K562 treated with DMSO at 1 percent for 24 hours (cell line): Measurements from ENCODE around the gene LMNTD2. TPM values are rescaled to one million over a fixed set of nuclear protein-coding genes. Genes with fewer than 3 reads are reported as not detected.

Source experiments
- total RNA-seq: library from RNA; unstranded; fragments of 300-600 nt; gene quantifications from 2 replicates; pipeline ENCODE4 v1.2.3, GENCODE V29; 2022; ENCODE audit warnings: low read depth; ENCODE audit not compliant: insufficient read depth

The LMNTD2 gene
- total RNA-seq = 4.7 and 6.5 TPM in 2 replicates

GRCh38 chr11:560305-561147 lies at the start of gene LMNTD2, which contains the start of gene RASSF7:
TSS of gene LMNTD2 (minus strand) at chr11:560738. CDS start at chr11:560716, 22 bp downstream.
TSS of gene RASSF7 (plus strand) at chr11:560970. CDS start at chr11:561769, 799 bp downstream.

GRCh38 chr11:575996-576768 lies 15.6 kb upstream of the LMNTD2 start, which contains the start of gene PHRF1:
TSS of gene PHRF1 (plus strand) at chr11:576470. CDS start at chr11:581513, 5,043 bp downstream.

GRCh38 chr11:536841-537621 lies 23.5 kb downstream of the LMNTD2 start, which contains the start of gene LRRC56:
TSS of gene LRRC56 (plus strand) at chr11:537527. CDS start at chr11:540685, 3,158 bp downstream.

GRCh38 chr11:535519-536454 lies 24.8 kb downstream of the LMNTD2 start, which contains the start of gene HRAS:
TSS of gene HRAS (minus strand) at chr11:535576.

GRCh38 chr11:506995-507726 lies 53.4 kb downstream of the LMNTD2 start, which contains the start of gene RNH1:
TSS of gene RNH1 (minus strand) at chr11:507242. CDS start at chr11:502162, 5,080 bp downstream.

Other genes starting within 250 kb of the LMNTD2 start
- 817 and 870 TPM in 2 replicates for gene IFITM1, start 246.7 kb downstream of the LMNTD2 start, total RNA-seq
- 221 and 261 TPM in 2 replicates for gene IFITM3, start 239.9 kb downstream of the LMNTD2 start, total RNA-seq
- 9.3 and 14.9 TPM in 2 replicates for gene B4GALNT4, start 191.2 kb downstream of the LMNTD2 start, total RNA-seq
- gene PKP3, start 166.5 kb downstream of the LMNTD2 start, total RNA-seq = 76.7 and 82.1 TPM in 2 replicates
- 178 and 181 TPM in 2 replicates for gene SIGIRR, start 145.7 kb downstream of the LMNTD2 start, total RNA-seq
- gene ANO9, start 118.7 kb downstream of the LMNTD2 start, total RNA-seq = 7.5 and 9.6 TPM in 2 replicates
- 55.5 and 69.8 TPM in 2 replicates for gene PTDSS2, start 110.5 kb downstream of the LMNTD2 start, total RNA-seq
- gene RNH1, start 53.5 kb downstream of the LMNTD2 start, total RNA-seq = 211 and 239 TPM in 2 replicates
- gene HRAS, start 25.2 kb downstream of the LMNTD2 start, total RNA-seq = 49.2 and 65.2 TPM in 2 replicates
- gene LRRC56, start 23.2 kb downstream of the LMNTD2 start, total RNA-seq = 4.8 and 5.2 TPM in 2 replicates
- gene RASSF7, start 232 bp upstream of the LMNTD2 start, total RNA-seq = 67.9 and 72.1 TPM in 2 replicates
- 26.0 TPM in 2 replicates for gene PHRF1, start 15.7 kb upstream of the LMNTD2 start, total RNA-seq
- gene IRF7, start 55.2 kb upstream of the LMNTD2 start, total RNA-seq = 52.2 and 58.6 TPM in 2 replicates
- 0.25 and 0.28 TPM in 2 replicates for gene CDHR5, start 64.2 kb upstream of the LMNTD2 start, total RNA-seq
- not detected in 2 replicates for gene SCT, start 66.4 kb upstream of the LMNTD2 start, total RNA-seq
- 1.0 and 1.1 TPM in 2 replicates for gene DRD4, start 76.5 kb upstream of the LMNTD2 start, total RNA-seq
- gene DEAF1, start 134.5 kb upstream of the LMNTD2 start, total RNA-seq = 87.3 and 88.1 TPM in 2 replicates
- gene TMEM80, start 135.1 kb upstream of the LMNTD2 start, total RNA-seq = 21.3 and 25.2 TPM in 2 replicates
- 7.8 and 11.6 TPM in 2 replicates for gene EPS8L2, start 145.5 kb upstream of the LMNTD2 start, total RNA-seq
- 501 and 539 TPM in 2 replicates for gene TALDO1, start 186.7 kb upstream of the LMNTD2 start, total RNA-seq
- 71.7 and 110 TPM in 2 replicates for gene GATD1, start 216.7 kb upstream of the LMNTD2 start, total RNA-seq
- 1.6 TPM in 1 of 2 replicates, not detected in the other for gene CEND1, start 229.4 kb upstream of the LMNTD2 start, total RNA-seq
- gene SLC25A22, start 237.5 kb upstream of the LMNTD2 start, total RNA-seq = 35.7 and 42.0 TPM in 2 replicates
- 29.6 and 32.0 TPM in 2 replicates for gene PIDD1, start 244.5 kb upstream of the LMNTD2 start, total RNA-seq
- 1,895 and 1,983 TPM in 2 replicates for gene RPLP2, start 249.2 kb upstream of the LMNTD2 start, total RNA-seq